BE2C (cell line): ENCODE data around the gene FEM1C.

ENCODE experiments used
- DNase-seq: peaks from one replicate; pipeline ENCODE4 v3.0.0-alpha.2; 2020
- H3K27me3 ChIP-seq: fragments of 250-450 bp; sonication (Bioruptor Pico); 2 replicates; pipeline ENCODE4 v1.5.1; 2020; ENCODE audit warnings: mild to moderate bottlenecking
- H3K36me3 ChIP-seq: fragments of 250-450 bp; sonication (Bioruptor Pico); 2 replicates; pipeline ENCODE4 v1.5.1; 2020; ENCODE audit warnings: mild to moderate bottlenecking
- H3K4me1 ChIP-seq: fragments of 250-450 bp; sonication (Bioruptor Pico); 2 replicates; pipeline ENCODE4 v1.5.1; 2020
- H3K4me3 ChIP-seq: 2 replicates; pipeline ENCODE4 v1.5.1; 2011; ENCODE audit warnings: low read depth, low read length
- H3K9me3 ChIP-seq: fragments of 250-450 bp; sonication (Bioruptor Pico); 2 replicates; pipeline ENCODE4 v1.5.1; 2020
- CTCF ChIP-seq: IDR thresholded peaks from 2 replicates; pipeline ENCODE4 v1.5.1; 2012; ENCODE audit warnings: mild to moderate bottlenecking, low read depth, low read length

The FEM1C gene

GRCh38 chr5:115510145-115510645, 34.4 kb downstream of the FEM1C start:
- TF ChIP-seq CTCF = no peak
- Histone ChIP-seq H3K4me1 (peaks cover 8% of the 10 kb centered on the region; the same call in 1 of the 2 replicates), H3K36me3 (no peaks in the 10 kb centered on the region), H3K9me3 (no peaks in the 10 kb centered on the region; the same call in 1 of the 2 replicates), H3K4me3 (no peak overlapping the region), H3K27me3 (no peaks in the 10 kb centered on the region)
- no peak for DNase-seq

GRCh38 chr5:115509547-115509946, 35.0 kb downstream of the FEM1C start:
- Histone ChIP-seq H3K4me1 (peaks cover 8% of the 10 kb centered on the region; the same call in 1 of the 2 replicates), H3K9me3 (no peaks in the 10 kb centered on the region; the same call in 1 of the 2 replicates), H3K36me3 (no peaks in the 10 kb centered on the region), H3K27me3 (no peaks in the 10 kb centered on the region), H3K4me3 (no peak overlapping the region)
- no peak for TF ChIP-seq CTCF
- DNase-seq = no peak

GRCh38 chr5:115507681-115508080, 36.9 kb downstream of the FEM1C start:
- no peaks in the 10 kb centered on the region for H3K36me3 ChIP-seq
- no peaks in the 10 kb centered on the region for H3K9me3 ChIP-seq
- peaks cover 8% of the 10 kb centered on the region; the same call in 1 of the 2 replicates for H3K4me1 ChIP-seq
- H3K27me3 ChIP-seq = no peaks in the 10 kb centered on the region
- no peak overlapping the region for H3K4me3 ChIP-seq
- no peak for DNase-seq
- no peak for TF ChIP-seq CTCF

- H3K27me3 ChIP-seq = no peaks in the 10 kb centered on the region
- TF ChIP-seq CTCF = no peak
- H3K4me1 ChIP-seq = no peaks in the 10 kb centered on the region
- no peaks in the 10 kb centered on the region for H3K9me3 ChIP-seq
- no peak for DNase-seq
- H3K36me3 ChIP-seq = no peaks in the 10 kb centered on the region
- H3K4me3 ChIP-seq = no peak overlapping the region
Observed at GRCh38 chr5:115503420-115503819, 41.2 kb downstream of the FEM1C start.

- no peaks in the 10 kb centered on the region for H3K36me3 ChIP-seq
- no peak for TF ChIP-seq CTCF
- no peak overlapping the region for H3K4me3 ChIP-seq
- H3K27me3 ChIP-seq = no peaks in the 10 kb centered on the region
- no peak for DNase-seq
- H3K4me1 ChIP-seq = peaks cover 4% of the 10 kb centered on the region; the same call in 1 of the 2 replicates
- H3K9me3 ChIP-seq = no peaks in the 10 kb centered on the region
Observed at GRCh38 chr5:115501464-115502210, 42.9 kb downstream of the FEM1C start.

- no peak for DNase-seq
- no peaks in the 10 kb centered on the region for H3K36me3 ChIP-seq
- no peak for TF ChIP-seq CTCF
- no peaks in the 10 kb centered on the region for H3K9me3 ChIP-seq
- H3K27me3 ChIP-seq = no peaks in the 10 kb centered on the region
- no peak overlapping the region for H3K4me3 ChIP-seq
- H3K4me1 ChIP-seq = peaks cover 4% of the 10 kb centered on the region; the same call in 1 of the 2 replicates
Observed at GRCh38 chr5:115500225-115500624, 44.4 kb downstream of the FEM1C start.
